ENCODE measurements around the gene MARK1. TPM values are rescaled to one million over a fixed set of nuclear protein-coding genes. Genes with fewer than 3 reads are reported as not detected.
"Not testable (repeated sequence)": the region's sequence is repeated elsewhere in the genome, so short reads cannot be mapped to it uniquely, and the experiment has no call there.

MARK1 gene
- total and polyA plus RNA-seq, 2 donors (not counting 1 experiment from before 2014, with no cell fraction given) = 0.52 to 3.8 TPM

DNA sequence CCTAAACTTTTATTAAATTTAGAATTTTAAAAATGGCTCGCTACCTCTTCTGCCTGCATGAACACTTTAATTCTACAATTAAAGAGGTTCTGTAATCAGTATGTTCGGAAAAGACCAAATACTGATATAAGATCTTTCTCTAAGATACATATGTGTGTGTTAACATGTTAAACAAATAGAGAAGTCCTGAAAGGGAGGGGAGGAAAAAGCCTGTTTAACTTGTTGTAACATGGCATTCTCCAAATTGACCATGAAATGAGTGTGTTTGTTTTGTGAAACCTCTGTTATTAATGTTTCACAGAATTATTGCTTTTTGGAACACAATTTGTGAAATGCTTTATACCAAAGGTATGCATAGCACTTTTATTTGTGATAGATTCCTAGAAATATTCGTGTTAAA, 77.0 kb downstream of the MARK1 start:
- H3K27me3 Mint-ChIP-seq = no peaks in the 10 kb centered on the region
- Histone ChIP-seq H4K20me1 (ENCODE audit: control insufficient read depth, insufficient read depth, low read length, poor library complexity, severe bottlenecking) (no peaks in the 10 kb centered on the region), H3K9ac (ENCODE audit: low read length) (no peak overlapping the region), H3K79me2 (ENCODE audit: control insufficient read depth, insufficient read depth, low read length) (no peaks in the 10 kb centered on the region), H3K27me3 (replicated peaks in 1 of 4; ENCODE audit: control extremely low read depth in 1 of 4, control insufficient read depth in 3 of 4, insufficient read depth in 4 of 4, low read length in 3 of 4) (no peaks in the 10 kb centered on the region), H3K4me3 (ENCODE audit: control extremely low read depth in 1 of 5, extremely low read depth in 1 of 5, insufficient read depth in 1 of 5, low read depth in 2 of 5, low read length in 4 of 5) (no peak overlapping the region), H3K27ac (ENCODE audit: low read length in 2 of 2) (no peak overlapping the region), H2AFZ (ENCODE audit: insufficient read depth, low read depth, low read length, poor library complexity, severe bottlenecking) (no peak overlapping the region), H3K4me1 (ENCODE audit: control insufficient read depth in 2 of 2, insufficient read depth in 2 of 2, low read length in 2 of 2) (no peaks in the 10 kb centered on the region), H3K36me3 (replicated peaks in 1 of 2; ENCODE audit: control extremely low read depth in 1 of 2, control insufficient read depth in 1 of 2, extremely low read depth in 1 of 2, insufficient read depth in 2 of 2, low read length in 1 of 2) (no peaks in the 10 kb centered on the region), H3K4me2 (replicated peaks; ENCODE audit: low read depth, low read length, poor library complexity, severe bottlenecking) (no peak overlapping the region), H3K9me3 (ENCODE audit: control extremely low read depth in 1 of 3, control insufficient read depth in 2 of 3, insufficient read depth in 1 of 3, low read length in 2 of 3) (no peaks in the 10 kb centered on the region)
- intact Hi-C loops (cut with micrococcal nuclease) = no loop called here
- no peaks in the 10 kb centered on the region for H3K4me1 Mint-ChIP-seq
- no peak for TF ChIP-seq EZH2 (IDR thresholded peaks at IDR 0.05; ENCODE audit: borderline replicate concordance, insufficient read depth, low read depth, low read length, poor library complexity, severe bottlenecking)
- TF ChIP-seq, protein P1, sequence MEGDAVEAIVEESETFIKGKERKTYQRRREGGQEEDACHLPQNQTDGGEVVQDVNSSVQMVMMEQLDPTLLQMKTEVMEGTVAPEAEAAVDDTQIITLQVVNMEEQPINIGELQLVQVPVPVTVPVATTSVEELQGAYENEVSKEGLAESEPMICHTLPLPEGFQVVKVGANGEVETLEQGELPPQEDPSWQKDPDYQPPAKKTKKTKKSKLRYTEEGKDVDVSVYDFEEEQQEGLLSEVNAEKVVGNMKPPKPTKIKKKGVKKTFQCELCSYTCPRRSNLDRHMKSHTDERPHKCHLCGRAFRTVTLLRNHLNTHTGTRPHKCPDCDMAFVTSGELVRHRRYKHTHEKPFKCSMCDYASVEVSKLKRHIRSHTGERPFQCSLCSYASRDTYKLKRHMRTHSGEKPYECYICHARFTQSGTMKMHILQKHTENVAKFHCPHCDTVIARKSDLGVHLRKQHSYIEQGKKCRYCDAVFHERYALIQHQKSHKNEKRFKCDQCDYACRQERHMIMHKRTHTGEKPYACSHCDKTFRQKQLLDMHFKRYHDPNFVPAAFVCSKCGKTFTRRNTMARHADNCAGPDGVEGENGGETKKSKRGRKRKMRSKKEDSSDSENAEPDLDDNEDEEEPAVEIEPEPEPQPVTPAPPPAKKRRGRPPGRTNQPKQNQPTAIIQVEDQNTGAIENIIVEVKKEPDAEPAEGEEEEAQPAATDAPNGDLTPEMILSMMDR (IDR thresholded peaks at IDR 0.05) = no peak
- H3K27ac Mint-ChIP-seq = no peak overlapping the region
- no peak overlapping the region for H3K4me3 Mint-ChIP-seq
- no peaks in the 10 kb centered on the region for H3K9me3 Mint-ChIP-seq (ENCODE audit: insufficient read depth)
- ChIA-PET CTCF (no interaction called here), POLR2A (no interaction called here)
- ATAC-seq (ENCODE audit: low read depth) (no peak), DNase-seq (no peak)
- WGBS (ENCODE audit: insufficient coverage) = no CpG with 5 or more reads among the region's 3 CpGs

DNA sequence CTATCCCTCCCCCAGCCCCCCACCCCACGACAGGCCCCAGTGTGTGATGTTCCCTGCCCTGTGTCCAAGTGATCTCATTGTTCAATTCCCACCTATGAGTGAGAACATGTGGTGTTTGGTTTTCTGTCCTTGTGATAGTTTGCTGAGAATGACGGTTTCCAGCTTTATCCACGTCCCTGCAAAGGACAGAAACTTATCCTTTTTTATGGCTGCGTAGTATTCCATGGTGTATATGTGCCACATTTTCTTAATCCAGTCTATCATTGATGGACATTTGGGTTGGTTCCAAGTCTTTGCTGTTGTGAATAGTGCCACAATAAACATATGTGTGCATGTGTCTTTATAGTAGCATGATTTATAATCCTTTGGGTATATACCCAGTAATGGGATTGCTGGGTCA, 77.7 kb downstream of the MARK1 start:
- H3K4me1 Mint-ChIP-seq; H3K27me3 ChIP-seq (replicated peaks in 1 of 4; ENCODE audit: control extremely low read depth in 1 of 4, control insufficient read depth in 3 of 4, insufficient read depth in 4 of 4, low read length in 3 of 4); H3K9ac ChIP-seq (ENCODE audit: low read length); ATAC-seq (ENCODE audit: low read depth); H3K36me3 ChIP-seq (replicated peaks in 1 of 2; ENCODE audit: control extremely low read depth in 1 of 2, control insufficient read depth in 1 of 2, extremely low read depth in 1 of 2, insufficient read depth in 2 of 2, low read length in 1 of 2); H3K4me3 ChIP-seq (ENCODE audit: control extremely low read depth in 1 of 5, extremely low read depth in 1 of 5, insufficient read depth in 1 of 5, low read depth in 2 of 5, low read length in 4 of 5); H3K27me3 Mint-ChIP-seq; H3K4me3 Mint-ChIP-seq; intact Hi-C loops (cut with micrococcal nuclease); H2AFZ ChIP-seq (ENCODE audit: insufficient read depth, low read depth, low read length, poor library complexity, severe bottlenecking); H3K9me3 Mint-ChIP-seq (ENCODE audit: insufficient read depth); POLR2A ChIA-PET; H3K27ac ChIP-seq (ENCODE audit: low read length in 2 of 2); H3K9me3 ChIP-seq (ENCODE audit: control extremely low read depth in 1 of 3, control insufficient read depth in 2 of 3, insufficient read depth in 1 of 3, low read length in 2 of 3); H3K4me2 ChIP-seq (replicated peaks; ENCODE audit: low read depth, low read length, poor library complexity, severe bottlenecking); H3K4me1 ChIP-seq (ENCODE audit: control insufficient read depth in 2 of 2, insufficient read depth in 2 of 2, low read length in 2 of 2); H3K79me2 ChIP-seq (ENCODE audit: control insufficient read depth, insufficient read depth, low read length); DNase-seq; H4K20me1 ChIP-seq (ENCODE audit: control insufficient read depth, insufficient read depth, low read length, poor library complexity, severe bottlenecking); H3K27ac Mint-ChIP-seq; CTCF ChIA-PET: not testable (repeated sequence)
- no CpG with 5 or more reads among the region's 4 CpGs for WGBS (ENCODE audit: insufficient coverage)

DNA sequence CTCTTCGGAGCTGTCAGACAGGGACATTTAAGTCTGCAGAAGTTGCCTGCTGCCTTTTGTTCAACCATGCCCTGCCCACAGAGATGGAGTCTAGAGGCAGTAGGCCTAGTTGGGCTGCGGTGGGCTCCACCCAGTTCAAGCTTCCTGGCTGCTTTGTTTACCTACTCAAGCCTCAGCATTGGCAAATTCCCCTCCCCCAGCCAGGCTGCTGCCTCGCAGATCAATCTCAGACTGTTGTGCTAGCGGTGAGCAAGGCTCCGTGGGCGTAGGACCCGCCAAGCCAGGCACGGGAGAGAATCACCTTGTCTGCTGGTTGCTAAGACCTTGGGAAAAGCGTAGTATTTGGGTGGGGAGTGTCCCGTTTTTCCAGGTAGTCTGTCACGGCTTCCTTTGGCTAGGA, 83.2 kb downstream of the MARK1 start:
- DNase-seq; H3K27me3 Mint-ChIP-seq; H3K4me2 ChIP-seq (replicated peaks; ENCODE audit: low read depth, low read length, poor library complexity, severe bottlenecking); H3K9me3 Mint-ChIP-seq (ENCODE audit: insufficient read depth); H3K9ac ChIP-seq (ENCODE audit: low read length); H2AFZ ChIP-seq (ENCODE audit: insufficient read depth, low read depth, low read length, poor library complexity, severe bottlenecking); H3K9me3 ChIP-seq (ENCODE audit: control extremely low read depth in 1 of 3, control insufficient read depth in 2 of 3, insufficient read depth in 1 of 3, low read length in 2 of 3); H4K20me1 ChIP-seq (ENCODE audit: control insufficient read depth, insufficient read depth, low read length, poor library complexity, severe bottlenecking); CTCF ChIA-PET; H3K27ac Mint-ChIP-seq; intact Hi-C loops (cut with micrococcal nuclease); H3K79me2 ChIP-seq (ENCODE audit: control insufficient read depth, insufficient read depth, low read length); H3K4me1 Mint-ChIP-seq; H3K27ac ChIP-seq (ENCODE audit: low read length in 2 of 2); H3K4me3 Mint-ChIP-seq; POLR2A ChIA-PET; H3K4me3 ChIP-seq (ENCODE audit: control extremely low read depth in 1 of 5, extremely low read depth in 1 of 5, insufficient read depth in 1 of 5, low read depth in 2 of 5, low read length in 4 of 5); ATAC-seq (ENCODE audit: low read depth); H3K36me3 ChIP-seq (replicated peaks in 1 of 2; ENCODE audit: control extremely low read depth in 1 of 2, control insufficient read depth in 1 of 2, extremely low read depth in 1 of 2, insufficient read depth in 2 of 2, low read length in 1 of 2); H3K27me3 ChIP-seq (replicated peaks in 1 of 4; ENCODE audit: control extremely low read depth in 1 of 4, control insufficient read depth in 3 of 4, insufficient read depth in 4 of 4, low read length in 3 of 4); H3K4me1 ChIP-seq (ENCODE audit: control insufficient read depth in 2 of 2, insufficient read depth in 2 of 2, low read length in 2 of 2): not testable (repeated sequence)
- 90% methylated on average over 9 of the region's 11 CpGs for WGBS (ENCODE audit: insufficient coverage)

Data from B cell (primary cell).